KOPT-K1 (cell line): ENCODE measurements around the gene VPS37B.
A peak's percentile ranks its signal among the peaks of the same experiment; 100 is the strongest.
"Not testable (repeated sequence)": the region's sequence is repeated elsewhere in the genome, so short reads cannot be mapped to it uniquely, and the experiment has no call there.

ENCODE experiments used
- H3K27ac ChIP-seq: fragments of 200-600 bp; sonication (generic); 2 replicates; pipeline ENCODE4 v1.5.1; 2016; ENCODE audit warnings: antibody characterized with exemption, mild to moderate bottlenecking, low read depth, low read length; ENCODE audit not compliant: poor library complexity, severe bottlenecking
- H3K36me3 ChIP-seq: fragments of 200-600 bp; sonication (generic); 2 replicates; pipeline ENCODE4 v1.5.1; 2017; ENCODE audit warnings: antibody characterized with exemption, mild to moderate bottlenecking, low read length, moderate library complexity; ENCODE audit not compliant: insufficient read depth
- H3K9me3 ChIP-seq: fragments of 200-600 bp; sonication (generic); 2 replicates; pipeline ENCODE4 v1.5.1; 2017; ENCODE audit warnings: antibody characterized with exemption, low read length, mild to moderate bottlenecking; ENCODE audit not compliant: insufficient read depth, poor library complexity, severe bottlenecking

The VPS37B gene

DNA sequence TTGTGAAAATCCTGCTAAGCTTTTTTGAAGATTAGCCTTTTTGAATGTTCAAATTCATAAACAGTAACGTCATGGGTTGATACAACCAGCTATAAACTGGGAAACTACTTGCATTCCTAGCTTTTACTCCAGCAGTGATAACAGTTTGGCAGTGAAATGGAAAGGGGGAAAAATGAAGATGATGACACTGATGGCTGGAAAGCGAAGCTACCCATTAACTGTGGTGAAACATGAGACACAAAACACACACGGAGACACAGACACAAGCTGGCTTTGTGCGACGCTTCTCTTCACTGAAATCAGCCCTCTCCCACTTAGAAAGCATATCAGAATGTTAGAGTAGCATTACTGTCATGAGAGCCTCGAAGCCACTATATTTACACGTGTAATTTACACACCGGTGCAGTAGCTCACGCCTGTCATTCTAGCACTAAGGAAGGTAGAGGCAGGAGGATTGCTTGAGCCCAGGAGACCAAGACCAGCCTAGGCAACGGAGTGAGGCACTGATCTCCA lies 15.7 kb downstream of the VPS37B start:
- peaks cover 6% of the 10 kb centered on the region for H3K9me3 ChIP-seq
- H3K27ac ChIP-seq, result no peak overlapping the region
- peaks cover 16% of the 10 kb centered on the region; the same call in 1 of the 2 replicates for H3K36me3 ChIP-seq

DNA sequence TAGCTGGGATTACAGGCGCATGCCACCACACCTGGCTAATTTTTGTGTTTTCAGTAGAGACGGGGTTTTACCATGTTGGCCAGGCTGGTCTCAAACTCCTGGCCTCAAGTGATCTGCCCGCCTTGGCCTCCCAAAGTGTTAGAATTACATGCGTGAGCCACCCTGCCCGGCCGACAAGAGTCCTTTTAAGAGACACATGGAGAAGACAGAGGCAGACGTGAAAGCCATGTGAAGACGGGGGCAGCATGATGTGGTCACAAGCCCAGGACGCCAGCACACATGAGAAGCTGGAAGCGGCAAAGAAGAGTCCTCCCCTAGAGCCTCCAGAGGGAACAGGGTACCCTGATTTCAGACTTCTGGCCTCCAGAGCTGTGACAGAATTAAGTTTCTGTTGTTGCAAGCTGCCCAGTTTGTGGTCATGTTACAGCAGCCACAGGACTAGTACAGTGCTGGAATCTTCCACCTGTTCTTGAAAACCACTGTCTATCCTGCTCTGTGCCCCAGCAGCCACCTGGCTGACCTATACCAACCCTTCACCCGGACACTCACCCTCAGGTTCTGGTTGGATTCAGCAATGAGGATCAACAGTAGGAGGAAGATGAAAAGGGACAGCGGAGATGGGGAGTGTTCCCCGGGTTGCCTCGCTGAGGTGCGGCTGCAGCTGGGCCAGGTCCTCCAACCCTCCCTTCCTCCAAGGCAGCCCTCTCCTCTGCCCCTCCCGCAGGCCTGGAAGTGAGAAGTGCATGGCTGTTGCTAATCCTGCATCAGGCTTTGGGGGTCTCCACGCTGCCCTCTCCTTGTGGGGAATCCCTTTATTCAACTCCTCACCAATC lies 16.9 kb downstream of the VPS37B start:
- H3K9me3 ChIP-seq, result peaks cover 6% of the 10 kb centered on the region
- H3K27ac ChIP-seq, result peak overlapping the region; percentile 4
- H3K36me3 ChIP-seq, result peaks cover 16% of the 10 kb centered on the region; the same call in 1 of the 2 replicates

DNA sequence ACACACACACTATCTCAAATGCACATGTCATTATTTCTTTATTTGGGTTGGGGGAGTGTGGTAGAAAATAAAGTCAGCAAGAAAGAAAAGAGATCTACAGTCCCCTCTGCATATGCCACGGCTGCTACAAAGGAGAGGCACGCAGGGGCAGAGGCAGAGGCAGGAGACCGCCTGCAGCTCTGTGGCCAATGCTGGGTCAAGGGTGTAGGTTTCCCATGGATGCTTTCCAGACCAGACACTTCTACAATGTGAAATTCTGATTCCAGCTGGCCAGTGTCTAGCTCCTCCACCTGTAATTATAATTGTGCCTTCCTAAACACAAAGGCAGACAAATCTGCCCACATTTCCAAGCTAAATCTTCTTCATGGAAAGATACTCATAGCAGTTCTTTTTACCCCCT lies 19.2 kb downstream of the VPS37B start:
- Histone ChIP-seq H3K9me3 (no peaks in the 10 kb centered on the region), H3K36me3 (peaks cover 16% of the 10 kb centered on the region; the same call in 1 of the 2 replicates), H3K27ac (no peak overlapping the region)

- not testable (repeated sequence) for H3K9me3 ChIP-seq, H3K27ac ChIP-seq
- peaks cover 19% of the 10 kb centered on the region for H3K36me3 ChIP-seq
Measured at GRCh38 chr12:122876281-122876680, 19.6 kb downstream of the VPS37B start.

DNA sequence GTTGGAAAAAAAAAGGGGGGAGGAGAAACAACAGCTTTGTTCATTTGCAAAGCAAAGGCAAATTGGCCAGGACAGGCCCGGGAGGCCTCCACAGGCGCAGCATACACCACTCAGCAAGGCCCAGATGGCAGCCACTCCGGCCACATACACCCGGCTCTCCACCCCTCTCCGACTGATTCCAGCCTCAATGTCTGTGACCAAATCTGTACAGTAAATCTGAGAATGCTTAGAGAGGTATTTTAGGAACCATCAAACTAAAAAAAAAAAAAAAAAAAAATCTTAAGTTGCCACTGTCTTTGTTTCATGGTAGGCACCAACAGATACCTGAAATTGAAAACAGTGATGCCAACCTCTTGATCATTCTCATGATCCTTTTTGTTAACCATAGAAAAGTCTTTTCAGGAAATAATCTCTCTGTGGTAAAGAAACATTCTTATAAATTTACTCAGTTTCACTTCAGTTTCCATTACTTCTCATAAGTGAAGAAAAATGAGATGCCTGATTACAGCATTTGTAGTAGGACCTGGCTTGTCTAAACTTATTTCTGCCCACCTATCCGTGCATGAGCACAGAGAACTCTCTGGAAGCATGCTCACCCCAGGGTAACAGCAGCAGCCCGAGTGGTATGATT lies 20.2 kb downstream of the VPS37B start:
- peaks cover 23% of the 10 kb centered on the region for H3K36me3 ChIP-seq
- H3K9me3 ChIP-seq, result no peaks in the 10 kb centered on the region
- no peak overlapping the region for H3K27ac ChIP-seq

DNA sequence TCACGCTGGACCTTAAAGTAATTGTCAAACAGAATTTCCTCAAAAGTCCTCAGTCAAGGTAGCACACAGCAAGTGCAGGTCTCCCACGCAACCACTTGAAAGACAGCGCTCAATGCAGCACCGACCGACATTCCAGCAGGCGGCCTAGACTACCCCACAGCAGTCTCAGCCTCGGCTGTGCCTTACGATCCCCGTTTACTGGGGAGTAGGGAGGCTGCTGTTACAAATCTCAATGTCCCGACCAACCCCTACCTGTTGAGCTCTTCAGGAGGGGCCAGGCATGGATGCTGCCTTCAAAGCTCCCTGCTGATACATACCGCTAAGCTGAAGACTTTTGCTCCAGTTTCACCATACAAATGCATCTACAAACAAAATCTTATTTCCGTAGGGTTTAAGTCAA lies 21.8 kb downstream of the VPS37B start:
- peaks cover 31% of the 10 kb centered on the region for H3K36me3 ChIP-seq
- no peaks in the 10 kb centered on the region for H3K9me3 ChIP-seq
- H3K27ac ChIP-seq, result no peak overlapping the region

- Histone ChIP-seq H3K9me3 (no peaks in the 10 kb centered on the region), H3K27ac (no peak overlapping the region), H3K36me3 (peaks cover 31% of the 10 kb centered on the region)
Measured at GRCh38 chr12:122873540-122873939, 22.4 kb downstream of the VPS37B start.

- no peak overlapping the region for H3K27ac ChIP-seq
- no peaks in the 10 kb centered on the region for H3K9me3 ChIP-seq
- peaks cover 36% of the 10 kb centered on the region for H3K36me3 ChIP-seq
Measured at GRCh38 chr12:122872815-122873361, 23.0 kb downstream of the VPS37B start.

DNA sequence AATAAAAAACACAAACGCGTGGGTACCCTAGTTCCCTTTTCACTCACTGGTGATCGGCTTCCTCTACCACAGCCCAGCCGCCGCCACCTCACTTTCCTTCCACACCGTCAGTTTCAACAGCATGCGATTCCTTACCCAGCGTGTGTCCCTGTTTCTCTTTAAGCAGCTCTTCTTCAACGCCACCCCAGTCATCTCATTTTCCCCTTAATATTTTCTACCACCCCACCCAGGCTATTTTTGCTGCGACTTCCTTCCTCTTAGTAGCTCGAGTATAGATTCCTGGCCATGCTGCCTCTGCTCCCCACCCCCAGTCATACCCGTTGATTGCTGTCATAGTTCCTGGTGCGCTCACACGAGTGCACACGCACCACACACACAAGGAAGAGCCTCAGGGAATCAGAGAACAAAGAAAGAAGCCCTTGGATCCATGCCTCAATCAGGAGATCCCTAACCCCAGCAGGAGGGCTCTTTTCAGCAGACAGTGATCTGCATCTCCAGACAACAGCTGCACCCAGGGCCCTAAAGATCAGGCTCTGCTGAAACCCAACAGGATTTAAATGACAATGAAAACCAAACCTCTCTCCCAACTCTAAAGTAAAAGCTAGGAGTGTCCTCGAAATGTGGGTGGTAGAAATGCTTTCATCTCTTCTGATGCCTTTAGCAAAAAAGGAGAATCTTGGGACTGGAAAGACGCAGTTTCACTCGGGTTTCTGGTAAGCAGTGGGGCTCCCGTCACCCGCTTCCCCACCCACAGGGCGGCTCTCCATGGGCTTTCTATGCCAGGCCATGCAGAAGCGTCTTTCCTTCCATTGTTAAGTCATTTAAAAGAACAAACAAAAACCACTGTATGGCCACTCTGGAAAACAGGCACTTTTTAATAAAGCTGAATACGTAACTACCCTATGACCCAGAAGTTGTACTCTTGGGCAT lies 23.8 kb downstream of the VPS37B start:
- peak overlapping the region; percentile 39 for H3K27ac ChIP-seq
- H3K36me3 ChIP-seq, result peaks cover 44% of the 10 kb centered on the region
- no peaks in the 10 kb centered on the region for H3K9me3 ChIP-seq

DNA sequence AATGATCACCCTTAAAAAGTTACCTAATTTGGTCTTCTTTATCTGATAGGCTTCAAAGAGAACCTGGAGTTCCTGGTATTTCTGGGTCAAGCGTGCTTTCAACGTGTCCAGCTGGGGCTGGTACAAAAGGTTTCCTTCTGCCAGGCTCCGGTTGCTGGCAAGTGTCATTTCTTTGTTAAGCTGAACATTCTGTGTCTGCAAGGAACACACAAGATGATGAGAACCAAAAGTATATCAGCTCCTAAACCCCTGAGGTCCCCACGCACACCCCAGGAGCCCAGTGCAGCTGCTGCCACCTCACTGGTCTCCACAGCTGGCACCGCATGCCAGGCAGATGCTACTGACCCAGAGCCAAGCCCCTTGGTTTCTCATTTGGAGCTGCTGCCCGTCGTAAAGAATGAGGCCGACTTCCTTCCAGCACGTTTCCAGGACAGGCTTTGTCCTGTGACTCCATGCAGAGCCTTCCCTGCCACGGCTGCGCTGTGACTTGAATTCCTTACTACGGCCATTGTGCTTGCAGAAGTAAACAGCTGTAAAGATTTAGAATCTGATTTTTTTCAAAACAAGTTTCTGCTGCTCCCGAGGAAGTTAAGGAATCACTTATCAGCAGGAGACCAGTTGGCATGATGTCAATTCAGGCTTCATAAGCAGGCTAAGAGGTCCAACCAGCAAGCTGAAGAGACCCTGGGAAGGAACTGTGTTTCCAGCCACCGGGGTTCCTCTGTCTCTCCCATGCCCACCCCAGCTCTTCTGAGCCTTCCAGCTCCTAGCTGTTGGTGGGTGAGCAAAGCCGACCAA lies 24.9 kb downstream of the VPS37B start:
- Histone ChIP-seq H3K9me3 (no peaks in the 10 kb centered on the region), H3K27ac (no peak overlapping the region), H3K36me3 (peaks cover 55% of the 10 kb centered on the region)

DNA sequence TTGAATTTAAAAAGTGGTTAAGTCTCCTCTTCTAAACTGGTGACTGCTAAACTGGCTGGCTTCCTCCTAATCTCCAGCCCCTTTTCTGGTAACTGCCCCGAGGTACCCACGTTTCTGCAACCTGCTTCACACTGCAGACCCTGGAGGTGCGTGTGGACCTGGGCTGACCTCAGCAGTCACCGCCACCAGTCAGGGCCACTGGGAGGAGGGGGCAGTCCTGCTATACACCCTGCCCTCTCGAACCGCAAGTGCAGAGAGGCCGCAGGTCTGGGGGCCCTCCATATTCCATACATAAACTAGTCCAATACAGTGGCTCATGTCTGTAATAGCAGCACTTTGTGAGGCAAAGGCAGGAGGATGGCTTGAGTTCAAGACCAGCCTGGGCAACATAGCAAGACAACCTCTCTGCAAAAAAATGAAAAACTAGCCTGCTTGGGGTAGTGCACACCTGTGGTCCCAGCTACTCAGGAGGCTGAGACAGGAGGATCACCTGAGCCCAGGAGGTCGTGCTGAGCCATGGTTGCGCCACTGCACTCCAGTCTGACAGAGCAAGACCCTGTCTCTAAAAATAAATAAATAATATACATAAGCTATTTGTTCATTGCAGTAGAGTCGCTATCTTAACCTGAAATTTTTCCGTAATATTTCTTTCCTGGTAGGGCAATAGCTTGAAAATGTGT lies 25.6 kb downstream of the VPS37B start:
- no peak overlapping the region for H3K27ac ChIP-seq
- H3K36me3 ChIP-seq, result peaks cover 62% of the 10 kb centered on the region
- H3K9me3 ChIP-seq, result no peaks in the 10 kb centered on the region

DNA sequence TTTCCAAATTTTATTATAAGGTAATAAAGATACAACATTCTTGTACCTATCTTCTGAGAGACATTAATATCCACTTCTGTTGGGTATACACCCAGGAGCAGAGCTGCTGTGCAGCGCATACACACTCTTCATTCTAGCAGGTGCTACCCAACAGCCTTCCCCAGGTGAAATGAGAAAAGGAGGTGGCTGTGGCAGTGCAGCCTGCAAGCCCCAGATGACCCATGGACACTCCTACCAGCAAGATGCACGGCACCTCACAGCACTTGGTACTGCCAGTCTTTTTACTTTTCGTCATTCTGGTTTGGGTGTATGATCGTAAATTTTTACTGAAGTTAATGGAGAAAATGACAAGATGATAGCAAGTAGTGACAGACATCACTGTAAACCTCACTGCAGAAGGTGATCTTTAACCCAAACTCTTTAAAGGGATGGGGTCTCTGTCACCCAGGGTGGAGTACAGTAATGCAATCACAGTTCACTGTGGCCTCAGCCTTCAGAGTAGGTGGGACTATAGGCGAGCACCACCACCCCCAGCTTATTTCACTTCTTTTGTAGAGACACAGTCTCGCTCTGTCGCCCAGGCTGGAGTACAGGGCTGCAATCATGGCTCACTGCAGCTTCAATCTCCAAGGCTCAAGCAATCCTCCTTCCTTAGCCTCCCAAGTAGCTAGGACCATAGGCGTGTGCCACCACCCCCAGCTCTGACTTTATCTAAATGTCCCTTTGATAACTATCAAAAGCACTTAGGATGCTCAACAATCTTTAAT lies 26.5 kb downstream of the VPS37B start:
- H3K9me3 ChIP-seq, result no peaks in the 10 kb centered on the region
- peaks cover 71% of the 10 kb centered on the region for H3K36me3 ChIP-seq
- H3K27ac ChIP-seq, result no peak overlapping the region
